K562 (cell line): ENCODE measurements around the gene MAP3K20. TPM values are rescaled to one million over a fixed set of nuclear protein-coding genes. Genes with fewer than 3 reads are reported as not detected.

ENCODE experiments used
- ATF7 ChIP-seq: fragments of 450-650 bp; IDR thresholded peaks from 2 replicates; pipeline ENCODE4 v1.7.1; 2014; ENCODE audit warnings: mild to moderate bottlenecking, moderate library complexity
- DEAF1 ChIP-seq: fragments of 450-650 bp; formaldehyde crosslinking; IDR thresholded peaks from 2 replicates; pipeline ENCODE4 v1.4.0; 2020; ENCODE audit warnings: mild to moderate bottlenecking, moderate library complexity
- E2F5 ChIP-seq: sonication (generic); formaldehyde crosslinking; IDR thresholded peaks from 2 replicates; pipeline ENCODE4 v1.8.0; 2022; ENCODE audit warnings: mild to moderate bottlenecking, missing genetic modification reagents
- ID3 ChIP-seq, 2 experiments: fragments of 250-450 bp in 1 of 2; fragments of 450-650 bp in 1 of 2; sonication (Bioruptor Pico) in 1 of 2; IDR thresholded peaks; 2 replicates each; pipeline versions ENCODE4 v1.6.1 to v1.8.0; 2016 to 2021; ENCODE audit warnings: mild to moderate bottlenecking in 2 of 2, moderate library complexity in 2 of 2, missing compliant biosample characterization in 1 of 2, missing genetic modification characterization in 1 of 2
- KLF13 ChIP-seq: fragments of 450-650 bp; IDR thresholded peaks from 2 replicates; pipeline ENCODE4 v1.6.1; 2016; ENCODE audit warnings: missing genetic modification characterization, low read depth, mild to moderate bottlenecking, missing compliant biosample characterization, moderate library complexity, borderline replicate concordance
- L3MBTL2 ChIP-seq: fragments of 450-650 bp; IDR thresholded peaks from 2 replicates; pipeline ENCODE4 v1.6.1; 2016; ENCODE audit warnings: mild to moderate bottlenecking, moderate library complexity
- PHF21A ChIP-seq: fragments of 450-650 bp; IDR thresholded peaks from 2 replicates; pipeline ENCODE4 v1.6.1; 2017; ENCODE audit warnings: low read depth, borderline replicate concordance
- RB1 ChIP-seq: fragments of 450-650 bp; IDR thresholded peaks from 2 replicates; pipeline ENCODE4 v1.6.1; 2017; ENCODE audit warnings: low read depth, mild to moderate bottlenecking
- RBM14 ChIP-seq: fragments of 200-400 bp; formaldehyde crosslinking; IDR thresholded peaks from 2 replicates; pipeline ENCODE4 v1.6.1; 2018; ENCODE audit warnings: low read depth, mild to moderate bottlenecking, low read length, moderate library complexity, borderline replicate concordance; ENCODE audit not compliant: insufficient read depth
- RNF2 ChIP-seq: sonication (generic); IDR thresholded peaks from 2 replicates; pipeline ENCODE4 v1.6.1; 2016
- SMARCA5 ChIP-seq: fragments of 450-650 bp; IDR thresholded peaks from 2 replicates; pipeline ENCODE4 v1.6.1; 2016
- SRF ChIP-seq, 2 experiments: fragments of 250-450, 450-650 bp in 1 of 2; sonication (Bioruptor Pico) in 1 of 2; sonication (generic) in 1 of 2; formaldehyde crosslinking; IDR thresholded peaks; 2 replicates each; pipeline versions ENCODE4 v1.5.0 to v1.5.1; 2020 to 2022; ENCODE audit warnings: mild to moderate bottlenecking in 1 of 2, missing genetic modification reagents in 1 of 2
- TFAP4 ChIP-seq: sonication (generic); formaldehyde crosslinking; IDR thresholded peaks from 2 replicates; pipeline ENCODE4 v1.8.0; 2022; ENCODE audit warnings: missing genetic modification reagents, mild to moderate bottlenecking, moderate library complexity, borderline replicate concordance
- TSC22D4 ChIP-seq: fragments of 450-650 bp; IDR thresholded peaks from 2 replicates; pipeline ENCODE4 v1.6.1; 2016; ENCODE audit warnings: missing genetic modification characterization, missing biosample characterization, control low read depth
- ZBTB1 ChIP-seq: sonication (generic); formaldehyde crosslinking; IDR thresholded peaks from 2 replicates; pipeline ENCODE4 v1.8.1; 2023; ENCODE audit warnings: missing genetic modification reagents, low read depth, mild to moderate bottlenecking, borderline replicate concordance
- ZBTB12 ChIP-seq: fragments of 250-450 bp; sonication (Bioruptor Pico); IDR thresholded peaks from 2 replicates; pipeline ENCODE4 v1.4.0; 2020
- ZNF12 ChIP-seq: sonication (generic); formaldehyde crosslinking; IDR thresholded peaks from 2 replicates; pipeline ENCODE4 v1.4.0; 2020; ENCODE audit warnings: mild to moderate bottlenecking, missing genetic modification reagents
- ZNF395 ChIP-seq: fragments of 200-800 bp; sonication (Bioruptor generic); IDR thresholded peaks from 2 replicates; pipeline ENCODE4 v1.6.1; 2017; ENCODE audit warnings: missing genetic modification characterization, missing compliant biosample characterization
- ZNF79 ChIP-seq: fragments of 250-450 bp; sonication (Bioruptor Pico); IDR thresholded peaks from 2 replicates; pipeline ENCODE4 v1.4.0; 2020; ENCODE audit warnings: low read depth, mild to moderate bottlenecking, moderate library complexity
- polyA plus RNA-seq, 8 experiments: library from polyadenylated mRNA; depleted of rRNA in 4 of 8; stranded (reverse) in 5 of 8; unstranded in 3 of 8; fragments of >200 nt; fragmentation: Nextera tagmentation in 2 of 8; fragmentation: Illumina TruSeq in 1 of 8; extraction: Ambion mirVana in 2 of 8; extraction: Trizol in 1 of 8; gene quantifications; 2 replicates each; pipeline versions ENCODE4 v1.2.1 to v1.2.3, GENCODE V29; 2011 to 2014; ENCODE audit warnings: inconsistent platforms in 1 of 8, missing spikeins in 1 of 8
- total RNA-seq, 7 experiments: library from RNA; depleted of rRNA in 6 of 7; stranded (reverse); fragments of >200 nt in 6 of 7; fragmentation: Illumina TruSeq in 2 of 7; extraction: Trizol in 2 of 7; gene quantifications; 2 replicates each; pipeline versions ENCODE4 v1.2.1 to v1.2.3, GENCODE V29; 2011 to 2021; ENCODE audit warnings: low replicate concordance in 1 of 7

The MAP3K20 gene
- total and polyA plus RNA-seq, 9 of the 15 experiments (the other 6 are each of a cell fraction or from before 2014, with no cell fraction given) = 9.8 to 34.2 (median 27.3) TPM

GRCh38 chr2:173027181-173028128 lies 48.2 kb upstream of the MAP3K20 start (continued):
- TF ChIP-seq ZNF395 (CRISPR knock-in tag) (no peak), RB1 (no peak), ZBTB12 (CRISPR knock-in tag) (no peak), ZNF79 (CRISPR knock-in tag) (no peak), DEAF1 (CRISPR knock-in tag) (peak; percentile 91), TSC22D4 (tag) (no peak), ID3 (CRISPR knock-in tag; IDR thresholded peaks at IDR 0.05) (no peak), ID3 (tag; IDR thresholded peaks at IDR 0.05) (no peak), SRF (CRISPR knock-in tag; IDR thresholded peaks at IDR 0.05) (no peak), KLF13 (tag) (no peak), RNF2 (no peak), ZNF12 (CRISPR knock-in tag) (no peak), SMARCA5 (no peak), PHF21A (no peak), E2F5 (CRISPR knock-in tag) (no peak), RBM14 (no peak), ATF7 (no peak), ZBTB1 (CRISPR knock-in tag) (no peak), TFAP4 (CRISPR knock-in tag) (no peak), L3MBTL2 (0 out of 2 replicates have a peak, but pooled peaks have one; percentile 14)
